ENCODE measurements around the gene ATR. TPM values are rescaled to one million over a fixed set of nuclear protein-coding genes. Genes with fewer than 3 reads are reported as not detected.
"Not testable (repeated sequence)": the region's sequence is repeated elsewhere in the genome, so short reads cannot be mapped to it uniquely, and the experiment has no call there.

ATR gene
- total RNA-seq, 1 experiment from 2014 or later = 15.4 TPM

GRCh38 chr3:142595141-142595540 is 16.6 kb upstream of the ATR start:
- DNase-seq (ENCODE audit: low spot score) = no peak

- not testable (repeated sequence) for DNase-seq (ENCODE audit: low spot score)
These were observed 13.7 kb upstream of the ATR start for GRCh38 chr3:142592268-142592667.

- no peak for DNase-seq (ENCODE audit: low spot score)
These were observed 10.2 kb upstream of the ATR start for GRCh38 chr3:142588703-142589102.

GRCh38 chr3:142586803-142587406 is 8.4 kb upstream of the ATR start:
- DNase-seq (ENCODE audit: low spot score) = peak; percentile 89

GRCh38 chr3:142581070-142581469 is 2.5 kb upstream of the ATR start:
- not testable (repeated sequence) for DNase-seq (ENCODE audit: low spot score)

- no peak for DNase-seq (ENCODE audit: low spot score)
These were observed 1.5 kb upstream of the ATR start for GRCh38 chr3:142580061-142580423.

- DNase-seq (ENCODE audit: low spot score) = no peak
These were observed 721 bp downstream of the ATR start for GRCh38 chr3:142577696-142578328.

GRCh38 chr3:142576792-142577191 is 1.7 kb downstream of the ATR start:
- DNase-seq (ENCODE audit: low spot score) = no peak

- DNase-seq (ENCODE audit: low spot score) = no peak
These were observed 3.9 kb downstream of the ATR start for GRCh38 chr3:142574665-142575064.

GRCh38 chr3:142574223-142574622 is 4.3 kb downstream of the ATR start:
- DNase-seq (ENCODE audit: low spot score) = not testable (repeated sequence)

- not testable (repeated sequence) for DNase-seq (ENCODE audit: low spot score)
These were observed 9.1 kb downstream of the ATR start for GRCh38 chr3:142569422-142569821.

- no peak for DNase-seq (ENCODE audit: low spot score)
These were observed 10.0 kb downstream of the ATR start for GRCh38 chr3:142568393-142569017.

GRCh38 chr3:142566096-142566495 is 12.4 kb downstream of the ATR start:
- DNase-seq (ENCODE audit: low spot score) = peak; percentile 28

- no peak for DNase-seq (ENCODE audit: low spot score)
These were observed 15.0 kb downstream of the ATR start for GRCh38 chr3:142563496-142563997.

- DNase-seq (ENCODE audit: low spot score) = no peak
These were observed 18.4 kb downstream of the ATR start for GRCh38 chr3:142560118-142560517.

- no peak for DNase-seq (ENCODE audit: low spot score)
These were observed 24.8 kb downstream of the ATR start for GRCh38 chr3:142553741-142554140.

- not testable (repeated sequence) for DNase-seq (ENCODE audit: low spot score)
These were observed 26.0 kb downstream of the ATR start for GRCh38 chr3:142552579-142552978.

- DNase-seq (ENCODE audit: low spot score) = no peak
These were observed 28.5 kb downstream of the ATR start for GRCh38 chr3:142549986-142550385.

- no peak for DNase-seq (ENCODE audit: low spot score)
These were observed 35.2 kb downstream of the ATR start for GRCh38 chr3:142543307-142543706.

GRCh38 chr3:142542054-142542453 is 36.5 kb downstream of the ATR start:
- no peak for DNase-seq (ENCODE audit: low spot score)

GRCh38 chr3:142536519-142536918 is 42.0 kb downstream of the ATR start:
- no peak for DNase-seq (ENCODE audit: low spot score)

GRCh38 chr3:142534543-142534942 is 44.0 kb downstream of the ATR start:
- no peak for DNase-seq (ENCODE audit: low spot score)

- no peak for DNase-seq (ENCODE audit: low spot score)
These were observed 48.2 kb downstream of the ATR start for GRCh38 chr3:142530296-142530695.

Measured in HT-29 (cell line).